NAMALWA (cell line): ENCODE measurements around the gene CARNS1.

Experiments used
- DNase-seq: peaks from one replicate; pipeline ENCODE4 v3.0.0-alpha.2; 2015; ENCODE audit warnings: low spot score

CARNS1 gene

GRCh38 chr11:67376063-67376820 lies 39.2 kb upstream of the CARNS1 start:
- no peak for DNase-seq

- DNase-seq: no peak
These were observed 38.3 kb upstream of the CARNS1 start for GRCh38 chr11:67376873-67377808.

- DNase-seq: no peak
These were observed 36.9 kb upstream of the CARNS1 start for GRCh38 chr11:67378544-67378943.

GRCh38 chr11:67379061-67380058 lies 36.1 kb upstream of the CARNS1 start:
- DNase-seq: no peak

GRCh38 chr11:67381244-67381972 lies 34.1 kb upstream of the CARNS1 start:
- DNase-seq: peak; percentile 80

GRCh38 chr11:67382276-67383136 lies 33.0 kb upstream of the CARNS1 start:
- peak; percentile 88 for DNase-seq

- DNase-seq: no peak
These were observed 30.6 kb upstream of the CARNS1 start for GRCh38 chr11:67384851-67385366.

- no peak for DNase-seq
These were observed 28.4 kb upstream of the CARNS1 start for GRCh38 chr11:67387069-67387468.

- no peak for DNase-seq
These were observed 28.0 kb upstream of the CARNS1 start for GRCh38 chr11:67387518-67387917.

- peak; percentile 66 for DNase-seq
These were observed 26.0 kb upstream of the CARNS1 start for GRCh38 chr11:67389477-67389876.

GRCh38 chr11:67390947-67391303 lies 24.6 kb upstream of the CARNS1 start:
- DNase-seq: no peak

- DNase-seq: peak; percentile 97
These were observed 23.9 kb upstream of the CARNS1 start, which contains the start of gene RAD9A for GRCh38 chr11:67391304-67392182. RAD9A (plus strand) TSS chr11:67391986; CDS start chr11:67392045, 59 bp downstream.

- DNase-seq: no peak
These were observed 23.2 kb upstream of the CARNS1 start for GRCh38 chr11:67392183-67392715.

GRCh38 chr11:67393437-67393836 lies 22.0 kb upstream of the CARNS1 start:
- DNase-seq: no peak

GRCh38 chr11:67393990-67394389 lies 21.5 kb upstream of the CARNS1 start:
- no peak for DNase-seq

GRCh38 chr11:67395555-67396258 lies 19.8 kb upstream of the CARNS1 start:
- no peak for DNase-seq

GRCh38 chr11:67396259-67396581 lies 19.3 kb upstream of the CARNS1 start:
- no peak for DNase-seq
